PC-9 (cell line): Measurements from ENCODE around the gene LIPI.

ENCODE experiments used
- CTCF ChIP-seq: fragments of 200-600 bp; sonication (generic); conservative IDR thresholded peaks from 2 replicates; pipeline ENCODE4 v1.6.1; 2017; ENCODE audit warnings: mixed run types, antibody characterized with exemption, mild to moderate bottlenecking, moderate library complexity
- EZH2 ChIP-seq: fragments of 200-600 bp; sonication (generic); IDR thresholded peaks from 2 replicates; pipeline ENCODE4 v1.8.0; 2017; ENCODE audit warnings: antibody characterized with exemption, low read depth

- TF ChIP-seq CTCF = no peak
- TF ChIP-seq EZH2 = no peak
These were observed 35.0 kb upstream of the LIPI start for GRCh38 chr21:14245711-14246110.
